A549 (cell line): ENCODE measurements around the gene PLBD2. TPM values are rescaled to one million over a fixed set of nuclear protein-coding genes. Genes with fewer than 3 reads are reported as not detected.

Source experiments
- ATAC-seq, 2 experiments: fragments of 200-7000 bp in 1 of 2; fragments of >200 bp in 1 of 2; cut with Nextera tagmentation in 1 of 2; cut with Tn5 transposase in 1 of 2; 3 replicates each; pipeline versions ENCODE4 v1.8.0 to v1.9.1; 2018 to 2020; ENCODE audit warnings: mild to moderate bottlenecking in 1 of 2, moderate library complexity in 1 of 2
- CTCF ChIA-PET: fragments of 300-600 bp; sonication (Branson Sonifier 250); formaldehyde crosslinking; extraction: SDS; loops from one replicate; lab custom pipeline; 2021; ENCODE audit warnings: antibody characterized with exemption, inconsistent platforms; lab: Yijun Ruan, JAX
- POLR2A ChIA-PET: fragments of 350-600 bp; formaldehyde crosslinking; extraction: SDS; loops from one replicate; lab custom pipeline; 2021; ENCODE audit warnings: antibody characterized with exemption, inconsistent platforms; lab: Yijun Ruan, JAX
- DNase-seq, 2 experiments: peaks; one replicate each; pipeline versions ENCODE4 v3.0.0 to v3.0.0-alpha.2; 2011 to 2016; ENCODE audit warnings: low read depth in 1 of 2, low spot score in 1 of 2
- FAIRE-seq: peaks from 2 replicates; lab custom pipeline; 2011; peaks lifted over from hg19 to GRCh38; lab: Jason Lieb, UNC
- H3K27ac ChIP-seq, 2 experiments: fragments of >200 bp; sonication (Bioruptor Twin); formaldehyde crosslinking; 3 replicates each; pipeline ENCODE4 v1.5.1; 2016 to 2017
- H3K4me1 ChIP-seq: fragments of >200 bp; sonication (Bioruptor Twin); formaldehyde crosslinking; 3 replicates; pipeline ENCODE4 v1.6.1; 2016
- H3K4me2 ChIP-seq: fragments of >200 bp; sonication (Bioruptor Twin); formaldehyde crosslinking; 3 replicates; pipeline ENCODE4 v1.6.1; 2016
- H3K4me3 ChIP-seq: fragments of >200 bp; sonication (Bioruptor Twin); formaldehyde crosslinking; 3 replicates; pipeline ENCODE4 v1.5.1; 2016
- H3K9me3 ChIP-seq: fragments of >200 bp; sonication (Bioruptor Twin); formaldehyde crosslinking; 3 replicates; pipeline ENCODE4 v1.6.1; 2016
- BCL3 ChIP-seq: fragments of >200 bp; sonication (Bioruptor Twin); formaldehyde crosslinking; IDR thresholded peaks from 3 replicates; pipeline ENCODE4 v1.6.1; 2016
- CBX2 ChIP-seq: fragments of 200-600 bp; sonication (generic); IDR thresholded peaks from 2 replicates; pipeline ENCODE4 v1.6.1; 2016; ENCODE audit warnings: low read depth, mild to moderate bottlenecking, borderline replicate concordance
- CEBPB ChIP-seq, 2 experiments: fragments of >200 bp in 1 of 2; sonication (Bioruptor Twin) in 1 of 2; formaldehyde crosslinking in 1 of 2; IDR thresholded peaks; 2 replicates each; pipeline ENCODE4 v1.6.1; 2012 to 2016
- E2F6 ChIP-seq: IDR thresholded peaks from 2 replicates; pipeline ENCODE4 v1.6.1; 2012; ENCODE audit warnings: low read depth, borderline replicate concordance
- ELK1 ChIP-seq: fragments of 150-350 bp; IDR thresholded peaks from 2 replicates; pipeline ENCODE4 v1.6.1; 2014; ENCODE audit warnings: low read depth, mild to moderate bottlenecking, low read length
- EP300 ChIP-seq, 2 experiments: fragments of >200 bp; sonication (Bioruptor Twin); formaldehyde crosslinking; IDR thresholded peaks; 2 replicates in 1 of 2; 3 replicates in 1 of 2; pipeline ENCODE4 v1.6.1; 2016 to 2017
- JUNB ChIP-seq: fragments of >200 bp; sonication (Bioruptor Twin); formaldehyde crosslinking; IDR thresholded peaks from 2 replicates; pipeline ENCODE4 v1.6.1; 2016
- KDM1A ChIP-seq: fragments of 200-600 bp; sonication (generic); IDR thresholded peaks from 2 replicates; pipeline ENCODE4 v1.6.1; 2016; ENCODE audit warnings: low read depth, mild to moderate bottlenecking
- MAFK ChIP-seq: fragments of 450-650 bp; IDR thresholded peaks from 2 replicates; pipeline ENCODE4 v1.6.1; 2014; ENCODE audit not compliant: partially characterized antibody
- MAZ ChIP-seq: fragments of 150-350 bp; IDR thresholded peaks from 2 replicates; pipeline ENCODE4 v1.6.1; 2014; ENCODE audit warnings: antibody characterized with exemption, low read depth, low read length, borderline replicate concordance
- NFE2L2 ChIP-seq: fragments of 150-350 bp; conservative IDR thresholded peaks from 2 replicates; pipeline ENCODE4 v1.6.1; 2014; ENCODE audit warnings: low read length
- SMC3 ChIP-seq: fragments of >200 bp; sonication (Bioruptor Twin); formaldehyde crosslinking; IDR thresholded peaks from 3 replicates; pipeline ENCODE4 v1.6.1; 2018; ENCODE audit warnings: inconsistent platforms
- ZFP36 ChIP-seq: fragments of 450-650 bp; IDR thresholded peaks from 2 replicates; pipeline ENCODE4 v1.6.1; 2014; ENCODE audit warnings: borderline replicate concordance; ENCODE audit not compliant: partially characterized antibody
- ZNF302 ChIP-seq: fragments of 250-450 bp; sonication (Bioruptor Pico); IDR thresholded peaks from 2 replicates; pipeline ENCODE4 v1.9.0; 2021; ENCODE audit warnings: inconsistent platforms, mild to moderate bottlenecking, moderate library complexity
- ZSCAN20 ChIP-seq: fragments of 250-450 bp; sonication (Bioruptor Pico); IDR thresholded peaks from 2 replicates; pipeline ENCODE4 v1.8.0; 2022; ENCODE audit warnings: mild to moderate bottlenecking, moderate library complexity
- WGBS: methylation state at CpG from one replicate; pipeline ENCODE4 v1.1.6; 2017; ENCODE audit errors: missing lambda C conversion rate; 5-methylcytosine and 5-hydroxymethylcytosine counted together
- polyA plus RNA-seq, 4 experiments: library from polyadenylated mRNA; depleted of rRNA in 3 of 4; stranded (reverse); fragments of >200 nt; fragmentation: RNase III in 1 of 4; extraction: RNeasy Plus Mini Kit Qiagen cat#74134 plus additional on column Dnase treatment in 1 of 4; gene quantifications; 2 replicates in 3 of 4; 3 replicates in 1 of 4; pipeline ENCODE4 v1.2.3, GENCODE V29; 2011 to 2017

Gene PLBD2
- polyA plus RNA-seq, 2 of the 4 experiments (the other 2 are of a cell fraction) = 13.2 to 25.9 TPM

GRCh38 chr12:113409462-113410124 lies 51.2 kb downstream of the PLBD2 start:
- FAIRE-seq = no peak
- no peak overlapping the region for H3K4me2 ChIP-seq
- POLR2A ChIA-PET = no interaction called here

GRCh38 chr12:113413488-113413939 lies 55.1 kb downstream of the PLBD2 start:
- Histone ChIP-seq H3K4me1 (peaks cover 36% of the 10 kb centered on the region), H3K27ac (peak overlapping the region; percentile 63 to 87; a peak in 4 of 6 replicates), H3K9me3 (no peaks in the 10 kb centered on the region), H3K4me2 (peak overlapping the region; percentile 0; the same call in 1 of the 3 replicates), H3K4me3 (no peak overlapping the region)
- CTCF ChIA-PET = interaction anchor here (0.7 to 5.0 kb wide), 4 partner anchors 9 to 499 kb away, joined by 3 to 29 read pairs (median 4); partner anchors contain the start of gene SDSL
- 59% methylated on average over 11 of the region's 11 CpGs for WGBS
- no peak for FAIRE-seq
- DNase-seq = peak; percentile 64 to 71
- TF ChIP-seq KDM1A = peak; percentile 68; the same call in 1 of the 2 replicates
- TF ChIP-seq CEBPB (IDR thresholded peaks at IDR 0.05) = peak in 1 of 2 experiments; percentile 16; a peak in 1 of 4 replicates
- peak; percentile 49; the same call in 1 of the 2 replicates for TF ChIP-seq NFE2L2
- no peak for TF ChIP-seq CBX2
- POLR2A ChIA-PET = interaction anchor here (1.6 kb wide), 1 partner anchor 9 kb away, joined by 7 read pairs; the partner anchor contains the start of gene SDSL
- 0 out of 6 replicates have a peak, but pooled peaks of 1 of the 2 experiments have one; percentile 5 for ATAC-seq

More at GRCh38 chr12:113409462-113410124, 51.2 kb downstream of the PLBD2 start:
- ATAC-seq (no peak), DNase-seq (no peak)
- WGBS = 61% methylated on average over 9 of the region's 9 CpGs
- TF ChIP-seq E2F6 (no peak), EP300 (IDR thresholded peaks at IDR 0.05) (no peak)
- no peak overlapping the region for H3K4me3 ChIP-seq
- peaks cover 13% of the 10 kb centered on the region; the same call in 2 of the 3 replicates for H3K4me1 ChIP-seq
- H3K9me3 ChIP-seq = no peaks in the 10 kb centered on the region
- CTCF ChIA-PET = interaction anchor here (5.0 kb wide), 1 partner anchor 15 kb away, joined by 29 read pairs; no protein-coding TSS in a partner anchor
- peak overlapping the region in 1 of 2 experiments; percentile 34; a peak in 1 of 6 replicates for H3K27ac ChIP-seq

GRCh38 chr12:113414519-113415038 lies 56.2 kb downstream of the PLBD2 start:
- DNase-seq = no peak
- H3K27ac ChIP-seq = peak overlapping the region; percentile 63 to 87; a peak in 5 of 6 replicates
- FAIRE-seq = no peak
- H3K9me3 ChIP-seq = no peaks in the 10 kb centered on the region
- no peak overlapping the region for H3K4me3 ChIP-seq
- ChIA-PET CTCF (interaction anchor here (1.9 to 3.2 kb wide), 2 partner anchors 10 to 498 kb away, joined by 5 to 15 read pairs; no protein-coding TSS in a partner anchor), POLR2A (no interaction called here)
- no peak overlapping the region for H3K4me2 ChIP-seq
- WGBS = 85% methylated on average over 9 of the region's 9 CpGs
- TF ChIP-seq NFE2L2 (no peak), JUNB (no peak), ZFP36 (peak; percentile 40), ELK1 (no peak), ZNF302 (no peak), SMC3 (no peak), ZSCAN20 (CRISPR knock-in tag) (no peak), MAFK (no peak), KDM1A (peak; percentile 45; the same call in 1 of the 2 replicates), BCL3 (no peak), MAZ (no peak)
- TF ChIP-seq, all 56 proteins: peak for 2
- no peak for ATAC-seq
- peaks cover 44% of the 10 kb centered on the region for H3K4me1 ChIP-seq
